LNCAP (cell line): ENCODE data around the gene NIN.

Source experiments
- CTCF ChIP-seq: fragments of 450-650 bp; IDR thresholded peaks from 2 replicates; pipeline ENCODE4 v1.5.1; 2017; ENCODE audit warnings: mild to moderate bottlenecking

Gene NIN

GRCh38 chr14:50823051-50823761, 7.8 kb downstream of the NIN start:
- no peak for TF ChIP-seq CTCF

- no peak for TF ChIP-seq CTCF
Measured at GRCh38 chr14:50822501-50823042, 8.4 kb downstream of the NIN start.

GRCh38 chr14:50821510-50822464, 9.2 kb downstream of the NIN start:
- TF ChIP-seq CTCF: no peak

- no peak for TF ChIP-seq CTCF
Measured at GRCh38 chr14:50820786-50821509, 10.0 kb downstream of the NIN start.

- no peak for TF ChIP-seq CTCF
Measured at GRCh38 chr14:50816395-50817047, 14.4 kb downstream of the NIN start.

- TF ChIP-seq CTCF: no peak
Measured at GRCh38 chr14:50814161-50814560, 16.8 kb downstream of the NIN start.

- TF ChIP-seq CTCF: no peak
Measured at GRCh38 chr14:50813544-50813863, 17.5 kb downstream of the NIN start.
